Measurements from ENCODE around the gene SMTNL1.

SMTNL1 gene

GRCh38 chr11:57536947-57537619 lies at the start of gene SMTNL1:
SMTNL1 (plus strand) TSS chr11:57537595; CDS start chr11:57542643, 5,048 bp downstream.
- Histone ChIP-seq H3K9ac (ENCODE audit: low read length in 5 of 5) (no peak within 1 kb of the TSS), H3K27me3 (ENCODE audit: control insufficient read depth in 5 of 5, insufficient read depth in 4 of 5, low read length in 5 of 5) (no peaks in the 10 kb centered on the region), H3K4me1 (ENCODE audit: control insufficient read depth in 5 of 5, insufficient read depth in 5 of 5, low read length in 5 of 5) (no peaks in the 10 kb centered on the region), H3K36me3 (ENCODE audit: control insufficient read depth in 5 of 5, insufficient read depth in 5 of 5, low read length in 5 of 5) (no peaks in the 10 kb centered on the region), H3K9me3 (ENCODE audit: control insufficient read depth in 5 of 5, low read length in 5 of 5) (no peaks in the 10 kb centered on the region), H3K27ac (ENCODE audit: low read depth, low read length) (no peak within 1 kb of the TSS), H3K4me3 (ENCODE audit: low read depth in 1 of 5, low read length in 5 of 5) (no peak within 1 kb of the TSS)

- H3K9me3 ChIP-seq (ENCODE audit: control insufficient read depth in 5 of 5, low read length in 5 of 5), result no peaks in the 10 kb centered on the region
- H3K27me3 ChIP-seq (ENCODE audit: control insufficient read depth in 5 of 5, insufficient read depth in 4 of 5, low read length in 5 of 5), result peaks cover 0 to 6% (median 3%) of the 10 kb centered on the region in 5 donors
- peaks cover 2 to 9% (median 7%) of the 10 kb centered on the region in 5 donors for H3K4me1 ChIP-seq (ENCODE audit: control insufficient read depth in 5 of 5, insufficient read depth in 5 of 5, low read length in 5 of 5)
- no peak overlapping the region for H3K27ac ChIP-seq (ENCODE audit: low read depth, low read length)
- H3K4me3 ChIP-seq (ENCODE audit: low read depth in 1 of 5, low read length in 5 of 5), result no peak overlapping the region
- H3K9ac ChIP-seq (ENCODE audit: low read length in 5 of 5), result no peak overlapping the region
- H3K36me3 ChIP-seq (ENCODE audit: control insufficient read depth in 5 of 5, insufficient read depth in 5 of 5, low read length in 5 of 5), result peaks cover 0 to 64% (median 59%) of the 10 kb centered on the region in 5 donors
Observed at GRCh38 chr11:57487920-57488659, 49.3 kb upstream of the SMTNL1 start.

GRCh38 chr11:57490456-57491248 lies 46.7 kb upstream of the SMTNL1 start:
- Histone ChIP-seq H3K36me3 (ENCODE audit: control insufficient read depth in 5 of 5, insufficient read depth in 5 of 5, low read length in 5 of 5) (peaks cover 0 to 58% (median 49%) of the 10 kb centered on the region in 5 donors), H3K9me3 (ENCODE audit: control insufficient read depth in 5 of 5, low read length in 5 of 5) (no peaks in the 10 kb centered on the region), H3K9ac (ENCODE audit: low read length in 5 of 5) (no peak overlapping the region), H3K4me3 (ENCODE audit: low read depth in 1 of 5, low read length in 5 of 5) (no peak overlapping the region), H3K4me1 (ENCODE audit: control insufficient read depth in 5 of 5, insufficient read depth in 5 of 5, low read length in 5 of 5) (peaks cover 2 to 11% (median 7%) of the 10 kb centered on the region in 5 donors), H3K27ac (ENCODE audit: low read depth, low read length) (no peak overlapping the region), H3K27me3 (ENCODE audit: control insufficient read depth in 5 of 5, insufficient read depth in 4 of 5, low read length in 5 of 5) (no peaks in the 10 kb centered on the region)

GRCh38 chr11:57491371-57492061 lies 45.9 kb upstream of the SMTNL1 start:
- Histone ChIP-seq H3K36me3 (ENCODE audit: control insufficient read depth in 5 of 5, insufficient read depth in 5 of 5, low read length in 5 of 5) (peaks cover 0 to 58% (median 50%) of the 10 kb centered on the region in 5 donors), H3K4me3 (ENCODE audit: low read depth in 1 of 5, low read length in 5 of 5) (no peak overlapping the region), H3K27ac (ENCODE audit: low read depth, low read length) (no peak overlapping the region), H3K9me3 (ENCODE audit: control insufficient read depth in 5 of 5, low read length in 5 of 5) (no peaks in the 10 kb centered on the region), H3K27me3 (ENCODE audit: control insufficient read depth in 5 of 5, insufficient read depth in 4 of 5, low read length in 5 of 5) (no peaks in the 10 kb centered on the region), H3K4me1 (ENCODE audit: control insufficient read depth in 5 of 5, insufficient read depth in 5 of 5, low read length in 5 of 5) (peaks cover 2 to 11% (median 7%) of the 10 kb centered on the region in 5 donors), H3K9ac (ENCODE audit: low read length in 5 of 5) (no peak overlapping the region)

- Histone ChIP-seq H3K9ac (ENCODE audit: low read length in 5 of 5) (no peak overlapping the region), H3K9me3 (ENCODE audit: control insufficient read depth in 5 of 5, low read length in 5 of 5) (no peaks in the 10 kb centered on the region), H3K27ac (ENCODE audit: low read depth, low read length) (no peak overlapping the region), H3K4me3 (ENCODE audit: low read depth in 1 of 5, low read length in 5 of 5) (peak overlapping the region in 1 of 5 donors; percentile 17), H3K27me3 (ENCODE audit: control insufficient read depth in 5 of 5, insufficient read depth in 4 of 5, low read length in 5 of 5) (no peaks in the 10 kb centered on the region), H3K36me3 (ENCODE audit: control insufficient read depth in 5 of 5, insufficient read depth in 5 of 5, low read length in 5 of 5) (peaks cover 0 to 43% (median 30%) of the 10 kb centered on the region in 5 donors), H3K4me1 (ENCODE audit: control insufficient read depth in 5 of 5, insufficient read depth in 5 of 5, low read length in 5 of 5) (peaks cover 2 to 17% (median 10%) of the 10 kb centered on the region in 5 donors)
Observed at GRCh38 chr11:57493507-57494503, 43.6 kb upstream of the SMTNL1 start.

GRCh38 chr11:57496109-57496820 lies 41.1 kb upstream of the SMTNL1 start:
- Histone ChIP-seq H3K4me1 (ENCODE audit: control insufficient read depth in 5 of 5, insufficient read depth in 5 of 5, low read length in 5 of 5) (peaks cover 3 to 31% (median 25%) of the 10 kb centered on the region in 5 donors), H3K36me3 (ENCODE audit: control insufficient read depth in 5 of 5, insufficient read depth in 5 of 5, low read length in 5 of 5) (peaks cover 0 to 26% (median 15%) of the 10 kb centered on the region in 5 donors), H3K27ac (ENCODE audit: low read depth, low read length) (no peak overlapping the region), H3K9ac (ENCODE audit: low read length in 5 of 5) (no peak overlapping the region), H3K27me3 (ENCODE audit: control insufficient read depth in 5 of 5, insufficient read depth in 4 of 5, low read length in 5 of 5) (no peaks in the 10 kb centered on the region), H3K9me3 (ENCODE audit: control insufficient read depth in 5 of 5, low read length in 5 of 5) (no peaks in the 10 kb centered on the region), H3K4me3 (ENCODE audit: low read depth in 1 of 5, low read length in 5 of 5) (no peak overlapping the region)

- H3K27ac ChIP-seq (ENCODE audit: low read depth, low read length), result no peak overlapping the region
- H3K9me3 ChIP-seq (ENCODE audit: control insufficient read depth in 5 of 5, low read length in 5 of 5), result no peaks in the 10 kb centered on the region
- H3K9ac ChIP-seq (ENCODE audit: low read length in 5 of 5), result no peak overlapping the region
- peaks cover 3 to 41% (median 26%) of the 10 kb centered on the region in 5 donors for H3K4me1 ChIP-seq (ENCODE audit: control insufficient read depth in 5 of 5, insufficient read depth in 5 of 5, low read length in 5 of 5)
- H3K4me3 ChIP-seq (ENCODE audit: low read depth in 1 of 5, low read length in 5 of 5), result no peak overlapping the region
- peaks cover 0 to 26% (median 13%) of the 10 kb centered on the region in 5 donors for H3K36me3 ChIP-seq (ENCODE audit: control insufficient read depth in 5 of 5, insufficient read depth in 5 of 5, low read length in 5 of 5)
- H3K27me3 ChIP-seq (ENCODE audit: control insufficient read depth in 5 of 5, insufficient read depth in 4 of 5, low read length in 5 of 5), result no peaks in the 10 kb centered on the region
Observed at GRCh38 chr11:57497303-57498247, 39.8 kb upstream of the SMTNL1 start.

- Histone ChIP-seq H3K36me3 (ENCODE audit: control insufficient read depth in 5 of 5, insufficient read depth in 5 of 5, low read length in 5 of 5) (peaks cover 0 to 26% (median 13%) of the 10 kb centered on the region in 5 donors), H3K4me3 (ENCODE audit: low read depth in 1 of 5, low read length in 5 of 5) (no peak overlapping the region), H3K27ac (ENCODE audit: low read depth, low read length) (no peak overlapping the region), H3K27me3 (ENCODE audit: control insufficient read depth in 5 of 5, insufficient read depth in 4 of 5, low read length in 5 of 5) (no peaks in the 10 kb centered on the region), H3K9me3 (ENCODE audit: control insufficient read depth in 5 of 5, low read length in 5 of 5) (no peaks in the 10 kb centered on the region), H3K4me1 (ENCODE audit: control insufficient read depth in 5 of 5, insufficient read depth in 5 of 5, low read length in 5 of 5) (peaks cover 3 to 38% (median 26%) of the 10 kb centered on the region in 5 donors), H3K9ac (ENCODE audit: low read length in 5 of 5) (peak overlapping the region in 2 of 5 donors; percentile 5 to 48)
Observed at GRCh38 chr11:57498540-57498939, 38.9 kb upstream of the SMTNL1 start.
